Endothelial cell of umbilical vein (primary cell): ENCODE results near the gene ELP4. TPM values are rescaled to one million over a fixed set of nuclear protein-coding genes. Genes with fewer than 3 reads are reported as not detected.

Experiments
- BruUV-seq: library from RNA; stranded (reverse); fragments of 400-500 nt; replicated peaks from 2 replicates; lab custom pipeline; 2021; lab: Mats Ljungman, UMichigan
- CTCF ChIA-PET: fragments of 300-600, 350-600 bp; sonication (Branson Sonifier 250); formaldehyde crosslinking; loops from one replicate; lab custom pipeline; 2021; ENCODE audit warnings: antibody characterized with exemption, inconsistent platforms; lab: Charles Lee
- POLR2A ChIA-PET: fragments of 300-600, 350-600 bp; sonication (Branson Sonifier 250); formaldehyde crosslinking; loops from one replicate; lab custom pipeline; 2021; ENCODE audit warnings: antibody characterized with exemption, inconsistent platforms; lab: Charles Lee
- DNase-seq: peaks from one replicate; pipeline ENCODE4 v3.0.0-alpha.2; 2011; ENCODE audit warnings: low read depth, low spot score
- FAIRE-seq: peaks from 2 replicates; lab custom pipeline; 2011; peaks lifted over from hg19 to GRCh38; lab: Jason Lieb, UNC
- H2AFZ ChIP-seq: 2 replicates; pipeline ENCODE4 v1.6.0; 2012; ENCODE audit warnings: low read depth, low read length, control low read depth, inconsistent platforms
- H3K27ac ChIP-seq: 2 replicates; pipeline ENCODE4 v1.5.1; 2011; ENCODE audit warnings: low read depth, mild to moderate bottlenecking, control low read depth, low read length, moderate library complexity; ENCODE audit not compliant: insufficient read depth
- H3K27me3 ChIP-seq, 2 experiments: 2 replicates each; pipeline versions ENCODE4 v1.6.0 to v1.6.1; 2011; ENCODE audit warnings: low read length in 2 of 2, mixed read lengths in 1 of 2; ENCODE audit not compliant: control insufficient read depth in 2 of 2, insufficient read depth in 2 of 2
- H3K36me3 ChIP-seq, 2 experiments: 2 replicates in 1 of 2; 3 replicates in 1 of 2; pipeline ENCODE4 v1.5.1; 2011; ENCODE audit warnings: low read length in 2 of 2, mild to moderate bottlenecking in 1 of 2, moderate library complexity in 1 of 2; ENCODE audit not compliant: control insufficient read depth in 2 of 2, insufficient read depth in 2 of 2; ENCODE audit errors: extremely low read depth in 1 of 2
- H3K4me1 ChIP-seq: 3 replicates; pipeline ENCODE4 v1.5.1; 2011; ENCODE audit warnings: mild to moderate bottlenecking, low read length; ENCODE audit not compliant: control insufficient read depth, insufficient read depth; ENCODE audit errors: extremely low read depth
- H3K4me2 ChIP-seq: 2 replicates; pipeline ENCODE4 v1.6.1; 2011; ENCODE audit warnings: low read length, control low read depth, mixed read lengths; ENCODE audit not compliant: insufficient read depth
- H3K4me3 ChIP-seq, 3 experiments: fragments of 200-600 bp in 1 of 3; sonication (generic), shearing (Covaris generic) in 1 of 3; replicated peaks in 1 of 3; 2 replicates each; pipeline ENCODE4 v1.5.1; 2011 to 2016; ENCODE audit warnings: control low read depth in 3 of 3, low read length in 3 of 3, mild to moderate bottlenecking in 2 of 3, inconsistent platforms in 1 of 3, low read depth in 1 of 3, moderate library complexity in 1 of 3; ENCODE audit not compliant: insufficient read depth in 1 of 3
- H3K79me2 ChIP-seq: 2 replicates; pipeline ENCODE4 v1.6.0; 2012; ENCODE audit warnings: low read length, inconsistent platforms; ENCODE audit not compliant: control insufficient read depth, insufficient read depth
- H3K9ac ChIP-seq: replicated peaks from 2 replicates; pipeline ENCODE3; 2011; ENCODE audit warnings: low read length, control low read depth; ENCODE audit not compliant: insufficient read depth; ENCODE audit errors: extremely low read depth
- H3K9me1 ChIP-seq: replicated peaks from 3 replicates; pipeline ENCODE4 v1.6.0; 2011; ENCODE audit warnings: mild to moderate bottlenecking, low read length; ENCODE audit not compliant: control insufficient read depth, insufficient read depth; ENCODE audit errors: extremely low read depth
- H3K9me3 ChIP-seq: replicated peaks from 2 replicates; pipeline ENCODE4 v1.5.1; 2012; ENCODE audit warnings: low read length, inconsistent platforms; ENCODE audit not compliant: control insufficient read depth, insufficient read depth
- H4K20me1 ChIP-seq: replicated peaks from 2 replicates; pipeline ENCODE3; 2011; ENCODE audit warnings: mild to moderate bottlenecking, low read length; ENCODE audit not compliant: control insufficient read depth, insufficient read depth; ENCODE audit errors: extremely low read depth
- CTCF ChIP-seq, 2 donors: IDR thresholded peaks; 1 replicate in 1 of 2; 2 replicates in 1 of 2; pipeline ENCODE4 v1.5.1; 2011; ENCODE audit warnings: low read length in 2 of 2, mild to moderate bottlenecking in 2 of 2, moderate library complexity in 2 of 2, control low read depth in 1 of 2, inconsistent platforms in 1 of 2, low read depth in 1 of 2; ENCODE audit not compliant: insufficient read depth in 1 of 2; ENCODE audit errors: extremely low read depth in 1 of 2
- EZH2 ChIP-seq: IDR thresholded peaks from 2 replicates; pipeline ENCODE4 v1.6.1; 2012; ENCODE audit warnings: borderline replicate concordance, low read depth, mild to moderate bottlenecking, moderate library complexity, low read length, inconsistent platforms; ENCODE audit not compliant: severe bottlenecking
- GATA2 ChIP-seq: IDR thresholded peaks from 2 replicates; pipeline ENCODE4 v1.7.0; 2011; ENCODE audit warnings: low read depth, mild to moderate bottlenecking, moderate library complexity, mixed read lengths, low read length; ENCODE audit not compliant: insufficient read length, insufficient read depth
- dilution Hi-C: fragments of 300-500 bp; cut with MboI; formaldehyde crosslinking; loops from one replicate; pipeline ENCODE4 v1.15.0; 2019; ENCODE audit warnings: low sequenced_read_pairs; ENCODE audit not compliant: extremely low pct_ligation_motif_present
- intact Hi-C: fragments of 100-400 bp; cut with micrococcal nuclease; formaldehyde crosslinking; loops from one replicate; pipeline ENCODE4 v1.10.0; 2022
- polyA plus RNA-seq, 4 experiments: library from polyadenylated mRNA; depleted of rRNA in 3 of 4; stranded (reverse) in 3 of 4; unstranded in 1 of 4; fragments of >200 nt; gene quantifications; 2 replicates each; pipeline versions ENCODE4 v1.2.1 to v1.2.3, GENCODE V29; 2011 to 2012; ENCODE audit warnings: missing spikeins in 1 of 4
- total RNA-seq: library from RNA; stranded (reverse); gene quantifications from 2 replicates; pipeline ENCODE4 v1.2.3, GENCODE V29; 2021

Gene ELP4
- total and polyA plus RNA-seq, 2 donors (not counting 3 experiments of a cell fraction or from before 2014, with no cell fraction given) = 11.6 to 16.3 TPM

- no TSS peak for BruUV-seq
- dilution Hi-C loops (no loop called here), intact Hi-C loops (loop anchor here (5.0 kb wide), 1 partner anchor 458 kb away; the partner anchor contains the start of genes DCDC1 and DNAJC24)
- H3K4me3 ChIP-seq = no peak overlapping the region
- no peak for FAIRE-seq
- no peak overlapping the region for H3K4me2 ChIP-seq
- TF ChIP-seq GATA2 (no peak), CTCF (IDR thresholded peaks at IDR 0.05; ENCODE audit: extremely low read depth in 1 of 2, insufficient read depth in 1 of 2, low read depth in 1 of 2, low read length in 2 of 2) (no peak), EZH2 (peak; percentile 99)
- DNase-seq = no peak
- H3K27ac ChIP-seq = no peak overlapping the region
- H2AFZ ChIP-seq = no peak overlapping the region
- no peaks in the 10 kb centered on the region for H3K9me1 ChIP-seq
- peaks cover 3% of the 10 kb centered on the region for H3K4me1 ChIP-seq
- no peaks in the 10 kb centered on the region for H4K20me1 ChIP-seq
- no peaks in the 10 kb centered on the region for H3K79me2 ChIP-seq
- CTCF ChIA-PET = interaction anchor here (1.4 kb wide), 1 partner anchor 18 kb away, joined by 4 read pairs; no protein-coding TSS in a partner anchor
- no peaks in the 10 kb centered on the region for H3K9me3 ChIP-seq
- no peak overlapping the region for H3K9ac ChIP-seq
- H3K36me3 ChIP-seq = no peaks in the 10 kb centered on the region
- peaks cover 89 to 100% of the 10 kb centered on the region in 2 experiments for H3K27me3 ChIP-seq
- POLR2A ChIA-PET = no interaction called here
Measured at GRCh38 chr11:31824879-31825837, 315.6 kb downstream of the ELP4 start.
